Adrenal gland (tissue), 5 donors: ENCODE results near the gene ADORA2A.

Source experiments
- POLR2A ChIP-seq, 2 donors: fragments of 450-650 bp; IDR thresholded peaks; one replicate each; pipeline ENCODE4 v1.6.1; 2017; ENCODE audit warnings: antibody characterized with exemption in 2 of 2, mild to moderate bottlenecking in 2 of 2, moderate library complexity in 1 of 2
- TF ChIP-seq, protein P1 (sequence below), 6 experiments: fragments of 450-650 bp in 4 of 6; fragments of 200-600 bp in 2 of 6; sonication (generic) in 1 of 6; IDR thresholded peaks; 1 replicate in 5 of 6; 2 replicates in 1 of 6; pipeline versions ENCODE4 v1.5.1 to v1.8.0; 2016 to 2021; ENCODE audit warnings: antibody characterized with exemption in 6 of 6, mild to moderate bottlenecking in 2 of 6, moderate library complexity in 1 of 6
- donor health status: DM: no; HTN: no; CAD: no.

DNA sequence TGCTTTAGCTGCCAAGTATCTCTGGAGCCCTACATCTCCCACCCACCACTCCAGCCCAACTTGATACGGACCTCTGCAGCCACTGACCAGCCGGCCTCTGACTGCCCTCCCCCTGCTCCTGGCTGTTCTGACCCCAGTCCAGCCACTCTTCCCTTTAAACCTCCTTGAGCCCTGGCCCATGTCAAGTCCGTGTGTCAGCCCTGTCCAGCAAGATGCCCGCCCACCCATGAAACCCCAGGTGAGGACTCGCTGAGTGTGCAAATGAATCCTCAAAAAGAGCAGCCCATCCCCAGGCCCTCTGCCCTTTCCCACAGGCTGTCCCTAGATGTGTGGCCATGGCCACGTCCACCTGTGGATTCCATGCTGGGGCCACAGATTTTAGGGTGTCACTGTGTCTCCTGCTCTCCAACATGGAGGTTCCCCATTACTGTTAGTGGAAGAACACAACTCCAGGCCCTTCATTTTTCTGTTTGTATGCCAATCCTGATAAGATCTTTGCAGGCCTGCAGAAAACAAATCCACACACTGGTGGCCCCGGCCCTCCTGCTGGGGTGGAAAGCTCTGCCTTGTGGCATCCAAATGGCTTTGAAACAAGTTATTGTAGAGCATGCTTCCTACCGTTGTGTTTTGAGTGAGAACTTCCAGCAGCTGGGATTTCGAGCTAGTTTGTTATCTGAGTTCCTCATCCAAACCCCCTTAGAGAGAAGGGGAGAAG, 22.7 kb upstream of the ADORA2A start:
- TF ChIP-seq, protein P1, sequence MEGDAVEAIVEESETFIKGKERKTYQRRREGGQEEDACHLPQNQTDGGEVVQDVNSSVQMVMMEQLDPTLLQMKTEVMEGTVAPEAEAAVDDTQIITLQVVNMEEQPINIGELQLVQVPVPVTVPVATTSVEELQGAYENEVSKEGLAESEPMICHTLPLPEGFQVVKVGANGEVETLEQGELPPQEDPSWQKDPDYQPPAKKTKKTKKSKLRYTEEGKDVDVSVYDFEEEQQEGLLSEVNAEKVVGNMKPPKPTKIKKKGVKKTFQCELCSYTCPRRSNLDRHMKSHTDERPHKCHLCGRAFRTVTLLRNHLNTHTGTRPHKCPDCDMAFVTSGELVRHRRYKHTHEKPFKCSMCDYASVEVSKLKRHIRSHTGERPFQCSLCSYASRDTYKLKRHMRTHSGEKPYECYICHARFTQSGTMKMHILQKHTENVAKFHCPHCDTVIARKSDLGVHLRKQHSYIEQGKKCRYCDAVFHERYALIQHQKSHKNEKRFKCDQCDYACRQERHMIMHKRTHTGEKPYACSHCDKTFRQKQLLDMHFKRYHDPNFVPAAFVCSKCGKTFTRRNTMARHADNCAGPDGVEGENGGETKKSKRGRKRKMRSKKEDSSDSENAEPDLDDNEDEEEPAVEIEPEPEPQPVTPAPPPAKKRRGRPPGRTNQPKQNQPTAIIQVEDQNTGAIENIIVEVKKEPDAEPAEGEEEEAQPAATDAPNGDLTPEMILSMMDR (IDR thresholded peaks at IDR 0.05): no peak
- no peak for TF ChIP-seq POLR2A (IDR thresholded peaks at IDR 0.05)
